HEK293 (cell line): ENCODE data around the gene APOL1.
"Not testable (repeated sequence)": the region's sequence is repeated elsewhere in the genome, so short reads cannot be mapped to it uniquely, and the experiment has no call there.

ENCODE experiments used
- SP2 ChIP-seq: fragments of 450-650 bp; formaldehyde crosslinking; IDR thresholded peaks from 2 replicates; pipeline ENCODE4 v1.5.1; 2016; ENCODE audit warnings: missing biosample characterization, missing genetic modification characterization
- ZNF776 ChIP-seq: fragments of 450-650 bp; formaldehyde crosslinking; IDR thresholded peaks from 2 replicates; pipeline ENCODE4 v1.5.0; 2017; ENCODE audit warnings: missing biosample characterization, missing genetic modification characterization, borderline replicate concordance
- ZSCAN4 ChIP-seq: fragments of 450-650 bp; formaldehyde crosslinking; IDR thresholded peaks from 2 replicates; pipeline ENCODE4 v1.5.1; 2017; ENCODE audit warnings: missing biosample characterization, missing genetic modification characterization
- TF ChIP-seq, protein P1 (sequence below): fragments of 450-650 bp; formaldehyde crosslinking; IDR thresholded peaks from 2 replicates; pipeline ENCODE4 v1.5.1; 2016; ENCODE audit warnings: missing biosample characterization, missing genetic modification characterization

- TF ChIP-seq, protein P1, sequence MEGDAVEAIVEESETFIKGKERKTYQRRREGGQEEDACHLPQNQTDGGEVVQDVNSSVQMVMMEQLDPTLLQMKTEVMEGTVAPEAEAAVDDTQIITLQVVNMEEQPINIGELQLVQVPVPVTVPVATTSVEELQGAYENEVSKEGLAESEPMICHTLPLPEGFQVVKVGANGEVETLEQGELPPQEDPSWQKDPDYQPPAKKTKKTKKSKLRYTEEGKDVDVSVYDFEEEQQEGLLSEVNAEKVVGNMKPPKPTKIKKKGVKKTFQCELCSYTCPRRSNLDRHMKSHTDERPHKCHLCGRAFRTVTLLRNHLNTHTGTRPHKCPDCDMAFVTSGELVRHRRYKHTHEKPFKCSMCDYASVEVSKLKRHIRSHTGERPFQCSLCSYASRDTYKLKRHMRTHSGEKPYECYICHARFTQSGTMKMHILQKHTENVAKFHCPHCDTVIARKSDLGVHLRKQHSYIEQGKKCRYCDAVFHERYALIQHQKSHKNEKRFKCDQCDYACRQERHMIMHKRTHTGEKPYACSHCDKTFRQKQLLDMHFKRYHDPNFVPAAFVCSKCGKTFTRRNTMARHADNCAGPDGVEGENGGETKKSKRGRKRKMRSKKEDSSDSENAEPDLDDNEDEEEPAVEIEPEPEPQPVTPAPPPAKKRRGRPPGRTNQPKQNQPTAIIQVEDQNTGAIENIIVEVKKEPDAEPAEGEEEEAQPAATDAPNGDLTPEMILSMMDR (tag by site-specific recombination) = not testable (repeated sequence)
- TF ChIP-seq ZSCAN4, SP2, ZNF776: not testable (repeated sequence)
Measured at GRCh38 chr22:36229649-36230048, 23.3 kb upstream of the APOL1 start.
